ENCODE results near the gene BLZF1. TPM values are rescaled to one million over a fixed set of nuclear protein-coding genes. Genes with fewer than 3 reads are reported as not detected.

The BLZF1 gene, protein sequence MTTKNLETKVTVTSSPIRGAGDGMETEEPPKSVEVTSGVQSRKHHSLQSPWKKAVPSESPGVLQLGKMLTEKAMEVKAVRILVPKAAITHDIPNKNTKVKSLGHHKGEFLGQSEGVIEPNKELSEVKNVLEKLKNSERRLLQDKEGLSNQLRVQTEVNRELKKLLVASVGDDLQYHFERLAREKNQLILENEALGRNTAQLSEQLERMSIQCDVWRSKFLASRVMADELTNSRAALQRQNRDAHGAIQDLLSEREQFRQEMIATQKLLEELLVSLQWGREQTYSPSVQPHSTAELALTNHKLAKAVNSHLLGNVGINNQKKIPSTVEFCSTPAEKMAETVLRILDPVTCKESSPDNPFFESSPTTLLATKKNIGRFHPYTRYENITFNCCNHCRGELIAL
- polyA plus RNA-seq: 22.5 TPM
- long read RNA-seq, donor 1, partial matches to known transcripts: 0 of 3 reads
- long read RNA-seq, donor 1, other reads (novel, unspliced or antisense): 0 of 3 reads
- long read RNA-seq, donor 2, transcript BLZF1-203 (7 exons, 2,749 nt): major isoform, 7 of 29 reads
- long read RNA-seq, donor 2, partial matches to known transcripts: 20 of 29 reads
- long read RNA-seq, donor 2, other reads (novel, unspliced or antisense): 0 of 29 reads
- long read RNA-seq, donor 3: 0 reads
- long read RNA-seq, donor 4, partial matches to known transcripts: 0 of 2 reads
- long read RNA-seq, donor 4, other reads (novel, unspliced or antisense): 0 of 2 reads
- long read RNA-seq, donor 5, partial matches to known transcripts: 0 of 7 reads
- long read RNA-seq, donor 5, other reads (novel, unspliced or antisense): 0 of 7 reads
- long read RNA-seq, donor 6, transcript BLZF1-203 (7 exons, 2,749 nt): major isoform, 6 of 7 reads
- long read RNA-seq, donor 6, partial matches to known transcripts: 0 of 7 reads
- long read RNA-seq, donor 6, other reads (novel, unspliced or antisense): 0 of 7 reads
- long read RNA-seq, donor 7, partial matches to known transcripts: 0 of 9 reads
- long read RNA-seq, donor 7, other reads (novel, unspliced or antisense): 0 of 9 reads
- long read RNA-seq, donor 8, transcript BLZF1-203 (7 exons, 2,749 nt): major isoform, 8 of 12 reads
- long read RNA-seq, donor 8, partial matches to known transcripts: 0 of 12 reads
- long read RNA-seq, donor 8, other reads (novel, unspliced or antisense): 0 of 12 reads
- long read RNA-seq, donor 9, transcript BLZF1-203 (7 exons, 2,749 nt): major isoform, 7 of 13 reads
- long read RNA-seq, donor 9, transcript BLZF1-202 (3 exons, 1,295 nt): minor isoform, 6 of 13 reads
- long read RNA-seq, donor 9, partial matches to known transcripts: 0 of 13 reads
- long read RNA-seq, donor 9, other reads (novel, unspliced or antisense): 0 of 13 reads
- long read RNA-seq, donor 10, partial matches to known transcripts: 13 of 20 reads
- long read RNA-seq, donor 10, other reads (novel, unspliced or antisense): 0 of 20 reads
- long read RNA-seq, donor 11, transcript BLZF1-203 (7 exons, 2,749 nt): major isoform, 7 of 9 reads
- long read RNA-seq, donor 11, partial matches to known transcripts: 0 of 9 reads
- long read RNA-seq, donor 11, other reads (novel, unspliced or antisense): 0 of 9 reads

DNA sequence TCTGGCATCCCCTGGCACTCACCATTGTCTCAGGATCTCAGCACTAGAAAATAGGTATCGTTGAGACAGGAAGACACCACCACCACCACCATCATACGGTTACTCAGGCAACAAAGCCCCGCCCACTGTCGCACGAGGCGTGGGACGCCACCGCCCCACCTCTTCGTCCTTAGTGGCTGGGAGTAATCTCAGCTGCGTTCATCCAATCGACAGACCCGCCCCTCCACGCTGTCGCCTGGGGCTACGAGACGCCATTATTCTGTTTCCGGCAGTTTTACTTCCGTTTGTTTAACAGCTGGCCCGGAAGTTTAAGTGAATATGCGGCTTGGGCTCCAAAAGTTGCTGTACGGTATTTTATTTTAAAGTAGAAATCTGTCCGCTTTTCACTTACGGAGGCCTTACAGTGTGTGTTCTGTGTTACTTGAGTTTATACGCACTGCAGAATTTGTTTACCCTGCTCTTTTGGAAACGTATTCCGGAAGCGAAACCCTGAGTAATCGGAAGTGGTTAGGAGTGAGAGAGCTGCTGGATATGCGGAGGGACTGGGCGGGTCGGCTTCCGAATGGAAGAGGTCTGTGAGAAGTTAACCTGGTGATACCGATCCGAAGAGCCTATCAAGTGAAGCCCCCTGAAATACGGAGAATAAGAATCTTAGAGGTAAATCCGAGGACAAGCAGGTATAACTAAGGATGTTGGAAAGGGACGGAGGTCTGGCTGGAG, at the start of gene BLZF1, which contains the start of gene NME7:
BLZF1 (plus strand) TSS at position 510 of the 720 bp plus-strand sequence. CDS start 1,328 bp downstream, outside the sequence.
NME7 (minus strand) TSS at position 112 of the 720 bp plus-strand sequence; CDS start at position 25, 87 bp downstream.
- Histone ChIP-seq H3K36me3 (ENCODE audit: control insufficient read depth, insufficient read depth, low read length) (peaks cover 18% of the 10 kb centered on the region), H3K4me3 (ENCODE audit: low read length) (peak within 1 kb of the TSS; percentile 68), H3K27me3 (ENCODE audit: control insufficient read depth, insufficient read depth, low read length) (no peaks in the 10 kb centered on the region), H3K9me3 (ENCODE audit: control insufficient read depth, low read depth, low read length) (no peaks in the 10 kb centered on the region), H3K27ac (ENCODE audit: low read length) (peak within 1 kb of the TSS; percentile 86), H3K4me1 (ENCODE audit: control insufficient read depth, insufficient read depth, low read length) (peaks cover 2% of the 10 kb centered on the region)
- no CpG with 5 or more reads among the region's 37 CpGs for WGBS (ENCODE audit: insufficient coverage, low lambda C conversion rate)
- peak; percentile 97 to 98 for DNase-seq

DNA sequence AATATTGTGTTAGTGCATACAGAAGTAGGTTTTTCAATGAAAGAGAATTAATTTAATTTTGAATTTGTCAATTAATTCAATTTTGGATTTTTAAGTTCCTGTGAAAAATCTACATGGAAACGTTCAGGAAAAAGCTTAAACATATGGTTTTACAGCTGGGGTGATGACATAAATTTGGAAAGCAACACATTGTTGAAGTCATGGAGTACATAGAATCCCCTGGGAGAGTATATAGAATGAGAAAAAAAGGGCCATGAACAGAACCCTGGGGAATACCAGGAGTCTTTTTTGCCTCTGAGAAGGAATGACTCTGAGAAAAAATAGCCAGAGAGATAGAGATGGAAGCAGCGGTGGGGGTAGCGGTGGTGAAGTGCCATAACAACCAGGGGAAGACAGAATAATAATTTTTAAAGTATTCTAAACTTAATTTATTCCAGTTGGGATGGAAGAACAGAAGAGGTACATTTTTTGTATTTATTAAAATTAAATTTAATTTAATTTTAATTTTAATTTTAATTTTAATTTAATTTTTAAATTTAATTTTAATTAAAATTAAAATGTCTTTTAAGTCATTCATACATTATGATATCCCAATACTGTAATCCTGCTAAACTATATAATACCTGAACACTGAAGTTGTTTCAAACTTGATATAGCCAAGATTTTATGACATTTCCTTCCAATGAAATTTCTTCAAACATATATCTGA, 49.3 kb upstream of the BLZF1 start:
- Histone ChIP-seq H3K27ac (ENCODE audit: low read length) (no peak overlapping the region), H3K27me3 (ENCODE audit: control insufficient read depth, insufficient read depth, low read length) (no peaks in the 10 kb centered on the region), H3K9me3 (ENCODE audit: control insufficient read depth, low read depth, low read length) (no peaks in the 10 kb centered on the region), H3K4me3 (ENCODE audit: low read length) (no peak overlapping the region), H3K36me3 (ENCODE audit: control insufficient read depth, insufficient read depth, low read length) (no peaks in the 10 kb centered on the region), H3K4me1 (ENCODE audit: control insufficient read depth, insufficient read depth, low read length) (no peaks in the 10 kb centered on the region)
- no peak for DNase-seq
- WGBS (ENCODE audit: insufficient coverage, low lambda C conversion rate): 94% methylated on average over 3 of the region's 3 CpGs

DNA sequence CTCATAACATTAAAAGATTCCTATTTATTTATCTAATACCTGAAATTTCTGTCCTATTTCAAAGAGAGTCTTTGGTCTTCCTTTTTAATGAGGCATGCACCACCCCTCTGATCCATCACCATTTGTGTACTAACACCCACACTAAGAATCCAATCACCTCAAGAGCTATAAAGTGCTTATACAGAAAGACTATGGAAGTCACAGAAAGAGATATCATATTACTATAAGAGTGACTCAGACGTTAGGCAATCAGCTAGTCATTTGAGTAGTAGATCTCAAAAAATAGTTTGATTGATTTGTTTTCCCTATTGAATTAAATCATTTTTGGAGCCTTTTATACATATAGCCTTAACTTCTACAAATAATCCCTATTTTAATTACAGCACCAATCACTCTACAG, 46.5 kb upstream of the BLZF1 start:
- H3K36me3 ChIP-seq (ENCODE audit: control insufficient read depth, insufficient read depth, low read length): no peaks in the 10 kb centered on the region
- no peak for DNase-seq
- no peak overlapping the region for H3K4me3 ChIP-seq (ENCODE audit: low read length)
- no peaks in the 10 kb centered on the region for H3K27me3 ChIP-seq (ENCODE audit: control insufficient read depth, insufficient read depth, low read length)
- H3K4me1 ChIP-seq (ENCODE audit: control insufficient read depth, insufficient read depth, low read length): no peaks in the 10 kb centered on the region
- H3K27ac ChIP-seq (ENCODE audit: low read length): no peak overlapping the region
- H3K9me3 ChIP-seq (ENCODE audit: control insufficient read depth, low read depth, low read length): no peaks in the 10 kb centered on the region
- WGBS (ENCODE audit: insufficient coverage, low lambda C conversion rate): no CpG with 5 or more reads among the region's 1 CpG

DNA sequence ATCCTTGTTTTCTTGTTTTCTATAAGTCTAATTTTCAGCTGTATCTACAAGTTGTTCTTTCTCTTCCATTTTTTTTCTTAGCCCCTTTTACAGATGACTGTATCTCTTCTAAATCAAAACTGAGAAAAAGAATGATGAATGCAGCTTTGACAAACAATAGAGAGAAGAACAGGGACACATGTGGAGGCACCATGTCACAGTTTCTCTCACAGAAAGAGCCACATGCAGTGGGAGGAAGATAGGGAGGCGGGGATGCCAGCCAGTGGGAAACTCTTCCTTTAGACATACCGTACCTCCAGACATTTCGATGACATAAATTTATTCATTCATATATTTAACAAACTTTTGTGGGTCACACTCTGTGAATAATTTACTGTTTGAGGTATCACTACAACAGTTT, 45.9 kb upstream of the BLZF1 start:
- no peak for DNase-seq
- no peak overlapping the region for H3K4me3 ChIP-seq (ENCODE audit: low read length)
- H3K27me3 ChIP-seq (ENCODE audit: control insufficient read depth, insufficient read depth, low read length): no peaks in the 10 kb centered on the region
- no peak overlapping the region for H3K27ac ChIP-seq (ENCODE audit: low read length)
- H3K4me1 ChIP-seq (ENCODE audit: control insufficient read depth, insufficient read depth, low read length): no peaks in the 10 kb centered on the region
- no peaks in the 10 kb centered on the region for H3K36me3 ChIP-seq (ENCODE audit: control insufficient read depth, insufficient read depth, low read length)
- no peaks in the 10 kb centered on the region for H3K9me3 ChIP-seq (ENCODE audit: control insufficient read depth, low read depth, low read length)
- WGBS (ENCODE audit: insufficient coverage, low lambda C conversion rate): 100% methylated on average over 2 of the region's 3 CpGs

DNA sequence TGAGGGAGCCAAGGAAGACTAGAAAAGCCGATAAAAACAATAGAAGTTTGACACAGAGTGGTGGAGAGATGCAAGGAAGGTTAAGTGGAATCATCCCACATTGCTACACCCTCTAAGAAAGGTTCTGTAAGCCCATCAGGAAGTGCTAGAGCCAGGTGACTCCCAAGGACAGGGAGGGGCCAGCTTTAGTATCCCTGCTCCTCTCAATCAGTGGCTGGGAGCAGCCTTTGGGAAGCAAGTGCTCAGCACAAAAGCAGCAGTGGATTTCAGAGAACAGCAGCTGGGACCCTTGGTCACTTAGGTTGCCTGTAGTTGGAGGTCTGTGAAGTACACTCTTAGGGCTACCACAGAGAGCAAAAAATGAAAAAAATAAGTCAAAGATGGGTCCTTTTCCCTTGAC, 42.9 kb upstream of the BLZF1 start:
- no peak overlapping the region for H3K27ac ChIP-seq (ENCODE audit: low read length)
- no peaks in the 10 kb centered on the region for H3K4me1 ChIP-seq (ENCODE audit: control insufficient read depth, insufficient read depth, low read length)
- DNase-seq: no peak
- no peak overlapping the region for H3K4me3 ChIP-seq (ENCODE audit: low read length)
- H3K36me3 ChIP-seq (ENCODE audit: control insufficient read depth, insufficient read depth, low read length): no peaks in the 10 kb centered on the region
- WGBS (ENCODE audit: insufficient coverage, low lambda C conversion rate): 100% methylated on average over 1 of the region's 1 CpG
- peaks cover 8% of the 10 kb centered on the region for H3K9me3 ChIP-seq (ENCODE audit: control insufficient read depth, low read depth, low read length)
- no peaks in the 10 kb centered on the region for H3K27me3 ChIP-seq (ENCODE audit: control insufficient read depth, insufficient read depth, low read length)

DNA sequence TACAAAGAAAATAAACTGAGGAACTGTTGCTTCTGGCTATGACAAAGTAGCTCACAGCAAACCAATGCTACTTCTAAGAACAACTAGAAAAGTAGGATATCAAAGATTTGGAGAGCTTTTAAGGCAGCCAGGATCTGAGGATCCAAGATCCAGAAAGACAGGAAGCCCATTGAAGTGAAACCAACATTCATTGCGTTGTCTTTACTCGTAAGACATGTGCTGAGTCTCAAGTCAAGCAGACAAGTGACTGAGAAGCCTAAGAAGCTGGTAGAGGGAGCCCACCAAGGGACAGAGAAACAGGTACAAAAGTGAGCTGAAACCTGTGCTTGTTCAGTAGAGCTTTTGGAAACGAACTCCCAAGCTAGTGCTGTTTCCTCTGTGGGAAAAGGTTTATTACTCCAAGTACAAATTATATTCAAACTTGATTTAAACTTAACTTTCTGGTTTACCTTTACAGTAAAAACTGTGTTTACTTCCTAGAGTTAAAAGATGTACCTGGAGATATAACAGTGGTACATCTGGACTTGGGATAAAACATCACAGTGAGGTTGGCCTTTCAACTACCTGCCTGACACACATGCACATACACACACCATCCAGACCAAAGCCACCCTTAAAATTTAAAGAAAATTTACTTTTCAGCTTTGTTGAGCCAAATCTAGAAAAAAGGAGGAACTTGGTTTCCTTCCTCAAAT, 41.6 kb upstream of the BLZF1 start:
- no CpG with 5 or more reads among the region's 3 CpGs for WGBS (ENCODE audit: insufficient coverage, low lambda C conversion rate)
- no peaks in the 10 kb centered on the region for H3K27me3 ChIP-seq (ENCODE audit: control insufficient read depth, insufficient read depth, low read length)
- no peak overlapping the region for H3K27ac ChIP-seq (ENCODE audit: low read length)
- no peaks in the 10 kb centered on the region for H3K36me3 ChIP-seq (ENCODE audit: control insufficient read depth, insufficient read depth, low read length)
- no peak for DNase-seq
- H3K4me1 ChIP-seq (ENCODE audit: control insufficient read depth, insufficient read depth, low read length): no peaks in the 10 kb centered on the region
- peaks cover 8% of the 10 kb centered on the region for H3K9me3 ChIP-seq (ENCODE audit: control insufficient read depth, low read depth, low read length)
- H3K4me3 ChIP-seq (ENCODE audit: low read length): no peak overlapping the region

DNA sequence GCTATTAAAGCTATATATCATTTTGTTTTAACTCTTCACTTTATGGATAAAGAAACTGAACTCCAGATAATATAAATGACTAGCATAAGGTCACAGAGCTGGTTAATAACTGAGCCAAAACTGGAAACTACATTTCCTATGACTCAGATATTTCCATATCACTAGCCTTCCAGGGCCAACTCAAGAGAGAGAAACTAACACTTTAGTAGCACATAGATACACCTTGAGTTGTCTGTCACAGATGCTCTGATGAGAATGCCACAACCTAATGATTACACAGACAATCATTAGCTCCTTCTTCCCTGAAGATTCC, 41.1 kb upstream of the BLZF1 start:
- no peaks in the 10 kb centered on the region for H3K36me3 ChIP-seq (ENCODE audit: control insufficient read depth, insufficient read depth, low read length)
- H3K4me1 ChIP-seq (ENCODE audit: control insufficient read depth, insufficient read depth, low read length): no peaks in the 10 kb centered on the region
- H3K27ac ChIP-seq (ENCODE audit: low read length): no peak overlapping the region
- no peak for DNase-seq
- H3K9me3 ChIP-seq (ENCODE audit: control insufficient read depth, low read depth, low read length): peaks cover 8% of the 10 kb centered on the region
- H3K4me3 ChIP-seq (ENCODE audit: low read length): no peak overlapping the region
- no peaks in the 10 kb centered on the region for H3K27me3 ChIP-seq (ENCODE audit: control insufficient read depth, insufficient read depth, low read length)

DNA sequence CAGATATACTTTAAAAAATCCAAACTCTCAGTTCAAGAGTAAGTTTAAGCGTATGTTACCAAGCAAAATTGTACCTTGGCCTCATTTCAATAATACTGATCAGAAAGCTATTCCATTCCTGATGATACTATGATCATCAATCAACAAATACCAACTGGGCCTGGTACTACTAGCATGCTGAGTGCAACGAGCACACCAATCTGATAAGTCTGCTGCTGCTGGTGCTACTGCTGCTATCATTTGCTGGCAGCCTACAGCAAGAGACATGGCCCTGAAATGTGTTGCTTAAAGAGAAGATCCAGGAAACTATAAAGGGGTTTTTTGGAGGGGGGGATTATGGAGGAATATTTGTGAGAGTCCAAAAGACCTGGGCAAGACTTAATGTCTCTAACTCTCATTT, 40.1 kb upstream of the BLZF1 start:
- Histone ChIP-seq H3K27ac (ENCODE audit: low read length) (no peak overlapping the region), H3K27me3 (ENCODE audit: control insufficient read depth, insufficient read depth, low read length) (no peaks in the 10 kb centered on the region), H3K4me1 (ENCODE audit: control insufficient read depth, insufficient read depth, low read length) (no peaks in the 10 kb centered on the region), H3K9me3 (ENCODE audit: control insufficient read depth, low read depth, low read length) (peaks cover 8% of the 10 kb centered on the region), H3K4me3 (ENCODE audit: low read length) (no peak overlapping the region), H3K36me3 (ENCODE audit: control insufficient read depth, insufficient read depth, low read length) (no peaks in the 10 kb centered on the region)
- no peak for DNase-seq
- no CpG with 5 or more reads among the region's 2 CpGs for WGBS (ENCODE audit: insufficient coverage, low lambda C conversion rate)
